Measurements from ENCODE around the gene ATG4B.

GRCh38 chr2:241635756-241636155 is 1.7 kb upstream of the ATG4B start:
- TF ChIP-seq RFX5 (IDR thresholded peaks at IDR 0.05; ENCODE audit: borderline replicate concordance, low read depth, low read length) (no peak), CTCF (IDR thresholded peaks at IDR 0.05; ENCODE audit: control extremely low read depth in 1 of 3, insufficient read depth in 1 of 3, low read depth in 1 of 3, low read length in 3 of 3) (no peak), GABPA (IDR thresholded peaks at IDR 0.05; ENCODE audit: borderline replicate concordance, insufficient read depth, low read length) (no peak), ATF3 (IDR thresholded peaks at IDR 0.05; ENCODE audit: insufficient read depth, low read depth, low read length) (no peak), POLR2AphosphoS5 (IDR thresholded peaks at IDR 0.05; ENCODE audit: low read depth, low read length) (no peak), NRF1 (IDR thresholded peaks at IDR 0.05; ENCODE audit: low read depth, low read length) (no peak), SP1 (IDR thresholded peaks at IDR 0.05; ENCODE audit: low read depth, low read length) (no peak)

All from H1 (cell line).